Transverse colon (tissue), 4 donors: ENCODE data around the gene CACNA1A. TPM values are rescaled to one million over a fixed set of nuclear protein-coding genes. Genes with fewer than 3 reads are reported as not detected.
A peak's percentile ranks its signal among the peaks of the same experiment; 100 is the strongest.
"Not testable (repeated sequence)": the region's sequence is repeated elsewhere in the genome, so short reads cannot be mapped to it uniquely, and the experiment has no call there.

Experiments used
- DNase-seq: peaks from one replicate; pipeline ENCODE4 v3.0.0-alpha.2; 2019
- H3K27ac ChIP-seq, 4 donors: fragments of 200-600 bp; sonication (generic); 2 replicates each; pipeline ENCODE4 v1.5.1; 2016 to 2018; ENCODE audit warnings: inconsistent platforms in 4 of 4
- H3K27me3 ChIP-seq: fragments of 200-600 bp; sonication (generic); 2 replicates; pipeline ENCODE4 v1.5.1; 2017; ENCODE audit warnings: inconsistent platforms
- H3K36me3 ChIP-seq, 4 donors: fragments of 200-600 bp; sonication (generic); 2 replicates each; pipeline ENCODE4 v1.5.1; 2017 to 2019; ENCODE audit warnings: inconsistent platforms in 4 of 4
- H3K4me1 ChIP-seq, 4 donors: fragments of 200-600 bp; sonication (generic); 2 replicates each; pipeline ENCODE4 v1.5.1; 2017 to 2020; ENCODE audit warnings: inconsistent platforms in 4 of 4
- H3K4me3 ChIP-seq, 4 donors: fragments of 200-600 bp; sonication (generic); 1 replicate in 1 of 4; 2 replicates in 3 of 4; pipeline versions ENCODE4 v1.5.1 to v1.6.1; 2017 to 2019; ENCODE audit warnings: inconsistent platforms in 4 of 4
- H3K9me3 ChIP-seq, 2 donors: fragments of 200-600 bp; sonication (generic); 2 replicates each; pipeline ENCODE4 v1.5.1; 2017 to 2019; ENCODE audit warnings: inconsistent platforms in 2 of 2
- CTCF ChIP-seq, 5 experiments: fragments of 200-600 bp in 3 of 5; fragments of 450-650 bp in 2 of 5; sonication (generic) in 3 of 5; IDR thresholded peaks; 1 replicate in 2 of 5; 2 replicates in 3 of 5; pipeline ENCODE4 v1.5.1; 2016 to 2017; ENCODE audit warnings: antibody characterized with exemption in 5 of 5, inconsistent platforms in 3 of 5, mild to moderate bottlenecking in 2 of 5, moderate library complexity in 1 of 5
- EP300 ChIP-seq: sonication (generic); formaldehyde crosslinking; IDR thresholded peaks from one replicate; pipeline ENCODE4 v1.6.1; 2017; ENCODE audit warnings: antibody characterized with exemption, low read depth
- POLR2A ChIP-seq: fragments of 450-650 bp; IDR thresholded peaks from one replicate; pipeline ENCODE4 v1.6.1; 2016; ENCODE audit warnings: antibody characterized with exemption, mild to moderate bottlenecking, moderate library complexity
- POLR2AphosphoS5 ChIP-seq, 3 donors: sonication (generic); formaldehyde crosslinking; IDR thresholded peaks; one replicate each; pipeline ENCODE4 v1.6.1; 2016; ENCODE audit warnings: antibody characterized with exemption in 3 of 3
- WGBS, 2 donors: methylation state at CpG; one replicate each; pipeline ENCODE4 v1.1.5; 2018; ENCODE audit warnings: low coverage in 1 of 2; 5-methylcytosine and 5-hydroxymethylcytosine counted together
- in situ Hi-C, 4 donors: fragments of 200-750 bp; cut with MboI; loops; one replicate each; pipeline versions ENCODE4 v1.15.0 to v1.15.1; 2017; ENCODE audit warnings: low sequenced_read_pairs in 3 of 4, low pct_ligation_motif_present in 1 of 4, low pct_unique_long_range_greater_than_20kb in 1 of 4
- intact Hi-C: fragments of 100-400 bp; cut with DNase I; formaldehyde crosslinking; loops from one replicate; pipeline ENCODE4 v1.15.1; 2023; ENCODE audit warnings: low total_unique reads
- total RNA-seq, 4 donors: library from RNA; depleted of rRNA; stranded (reverse); fragments of >200 nt; gene quantifications; one replicate each; pipeline ENCODE4 v1.1.0, GENCODE V29; 2016

The CACNA1A gene
- total RNA-seq, 4 donors from 2014 or later, result 2.9 to 15.7 (median 5.2) TPM

DNA sequence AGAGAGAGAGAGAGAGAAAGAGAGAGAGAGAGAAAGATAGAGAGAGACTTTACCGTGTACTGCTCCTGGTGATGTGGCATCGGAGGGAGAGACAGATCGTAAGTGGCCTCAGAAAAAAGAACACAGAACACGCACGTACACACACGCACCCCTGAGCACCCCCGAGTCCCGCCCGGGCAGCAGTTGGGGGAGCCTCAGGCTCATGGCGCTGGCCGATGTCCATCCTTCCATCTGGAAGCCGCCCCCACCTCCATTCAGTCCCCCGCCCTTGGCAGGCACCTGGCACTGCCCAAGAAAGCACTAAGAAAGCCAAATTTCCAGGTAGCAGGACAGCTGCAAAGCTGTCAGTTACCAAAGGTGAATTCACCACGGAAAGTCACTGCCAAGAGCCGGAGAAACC, 239.1 kb downstream of the CACNA1A start:
- H3K27ac ChIP-seq, result no peak overlapping the region
- in situ Hi-C loops, result loop anchor here (10.0 to 25.0 kb wide), 3 partner anchors 155 to 305 kb away; partner anchors contain the start of genes DAND5 (in 1 of the 4), GADD45GIP1 (in 1 of the 4), LYL1 (in 1 of the 4) and NACC1 (in 1 of the 4)
- H3K4me1 ChIP-seq, result no peaks in the 10 kb centered on the region
- H3K9me3 ChIP-seq, result no peaks in the 10 kb centered on the region
- intact Hi-C loops, result no loop called here
- H3K27me3 ChIP-seq, result no peaks in the 10 kb centered on the region
- H3K36me3 ChIP-seq, result no peaks in the 10 kb centered on the region
- TF ChIP-seq POLR2A (no peak), EP300 (no peak), POLR2AphosphoS5 (IDR thresholded peaks at IDR 0.05) (no peak), CTCF (IDR thresholded peaks at IDR 0.05) (no peak)
- 86 to 87% methylated on average over 7 to 15 of the region's 15 CpGs for WGBS, 2 donors
- no peak for DNase-seq
- H3K4me3 ChIP-seq, result no peak overlapping the region

- Histone ChIP-seq H3K36me3 (no peaks in the 10 kb centered on the region), H3K9me3 (no peaks in the 10 kb centered on the region), H3K27ac (no peak overlapping the region), H3K27me3 (no peaks in the 10 kb centered on the region), H3K4me3 (no peak overlapping the region), H3K4me1 (no peaks in the 10 kb centered on the region)
- intact Hi-C loops (loop anchor here (5.0 kb wide), 2 partner anchors 135 to 285 kb away; no protein-coding TSS in a partner anchor), in situ Hi-C loops (loop anchor here (5.0 to 25.0 kb wide), 4 partner anchors 150 to 300 kb away; partner anchors contain the start of genes DAND5 (in 1 of the 4), GADD45GIP1 (in 1 of the 4), LYL1 (in 1 of the 4) and NACC1 (in 1 of the 4))
- no peak for DNase-seq
- no peak for TF ChIP-seq POLR2AphosphoS5 (IDR thresholded peaks at IDR 0.05)
- peak; percentile 57 to 63 (median 60) for TF ChIP-seq CTCF (IDR thresholded peaks at IDR 0.05)
- TF ChIP-seq EP300, result no peak
- WGBS, 2 donors, result 10 to 50% methylated on average over 1 to 8 of the region's 8 CpGs
Observed at GRCh38 chr19:13262450-13262849, 243.8 kb downstream of the CACNA1A start.

DNA sequence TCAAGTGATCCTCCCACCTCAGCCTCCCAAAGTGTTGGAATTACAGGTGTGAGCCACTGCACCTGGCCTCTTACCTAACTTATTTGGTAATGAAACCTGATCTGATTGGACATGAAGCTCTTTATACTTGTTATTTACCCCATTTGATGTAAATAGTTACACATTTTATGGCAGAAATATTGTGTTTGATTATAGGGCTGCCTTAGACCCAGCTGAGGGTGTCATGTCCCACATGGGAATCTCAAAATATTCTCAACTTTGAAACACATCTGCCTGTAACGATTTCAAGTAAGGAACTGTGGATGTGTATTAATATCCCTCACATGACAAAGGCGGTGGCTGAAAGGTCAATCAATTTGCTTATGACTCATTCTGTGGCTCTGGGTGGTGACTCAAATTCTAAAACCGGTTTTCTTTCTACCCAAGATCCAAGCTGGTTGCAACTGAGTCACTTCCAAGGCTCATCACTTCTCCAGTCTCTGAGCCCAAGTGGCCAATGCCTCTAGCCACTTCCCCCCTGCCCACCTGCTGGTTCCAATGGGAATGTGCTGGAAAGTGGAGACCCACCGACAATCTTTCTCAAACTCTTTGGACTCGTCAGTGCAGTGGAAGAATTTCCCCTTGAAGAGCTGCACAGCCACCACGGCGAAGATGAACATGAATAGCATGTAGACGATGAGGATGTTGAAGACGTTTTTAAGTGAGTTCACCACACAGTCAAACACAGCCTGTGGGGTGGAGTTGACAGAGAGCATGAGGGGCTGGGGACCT, 245.2 kb downstream of the CACNA1A start:
- Histone ChIP-seq H3K9me3 (no peaks in the 10 kb centered on the region), H3K36me3 (no peaks in the 10 kb centered on the region), H3K4me3 (no peak overlapping the region), H3K27me3 (no peaks in the 10 kb centered on the region), H3K27ac (no peak overlapping the region), H3K4me1 (no peaks in the 10 kb centered on the region)
- no peak for DNase-seq
- intact Hi-C loops, result loop anchor here (5.0 kb wide), 2 partner anchors 134 to 284 kb away; no protein-coding TSS in a partner anchor
- no peak for TF ChIP-seq POLR2A
- no peak for TF ChIP-seq POLR2AphosphoS5 (IDR thresholded peaks at IDR 0.05)
- no peak for TF ChIP-seq EP300
- no peak for TF ChIP-seq CTCF (IDR thresholded peaks at IDR 0.05)
- WGBS, 2 donors, result 49 to 54% methylated on average over 9 of the region's 9 CpGs
- in situ Hi-C loops, result loop anchor here (5.0 to 25.0 kb wide), 4 partner anchors 149 to 299 kb away; partner anchors contain the start of genes DAND5 (in 1 of the 4), GADD45GIP1 (in 1 of the 4), LYL1 (in 1 of the 4) and NACC1 (in 1 of the 4)

- H3K27me3 ChIP-seq, result peaks cover 14% of the 10 kb centered on the region
- no peaks in the 10 kb centered on the region for H3K36me3 ChIP-seq
- no peak for DNase-seq
- H3K4me1 ChIP-seq, result no peaks in the 10 kb centered on the region
- in situ Hi-C loops (loop anchor here in 3 of 4 donors (10.0 to 25.0 kb wide), 3 partner anchors 62 to 295 kb away; partner anchors contain the start of genes DAND5 (in 1 of the 3), GADD45GIP1 (in 1 of the 3), LYL1 (in 1 of the 3) and NACC1 (in 1 of the 3)), intact Hi-C loops (no loop called here)
- no peak overlapping the region for H3K27ac ChIP-seq
- TF ChIP-seq EP300 (no peak), POLR2AphosphoS5 (IDR thresholded peaks at IDR 0.05) (no peak), POLR2A (no peak), CTCF (IDR thresholded peaks at IDR 0.05) (no peak)
- H3K9me3 ChIP-seq, result no peaks in the 10 kb centered on the region
- WGBS, 2 donors, result 86% methylated on average over 2 of the region's 2 CpGs; no CpG with 5 or more reads in 1 of the 2 donors
- H3K4me3 ChIP-seq, result no peak overlapping the region
Observed at GRCh38 chr19:13256918-13257317, 249.4 kb downstream of the CACNA1A start.

DNA sequence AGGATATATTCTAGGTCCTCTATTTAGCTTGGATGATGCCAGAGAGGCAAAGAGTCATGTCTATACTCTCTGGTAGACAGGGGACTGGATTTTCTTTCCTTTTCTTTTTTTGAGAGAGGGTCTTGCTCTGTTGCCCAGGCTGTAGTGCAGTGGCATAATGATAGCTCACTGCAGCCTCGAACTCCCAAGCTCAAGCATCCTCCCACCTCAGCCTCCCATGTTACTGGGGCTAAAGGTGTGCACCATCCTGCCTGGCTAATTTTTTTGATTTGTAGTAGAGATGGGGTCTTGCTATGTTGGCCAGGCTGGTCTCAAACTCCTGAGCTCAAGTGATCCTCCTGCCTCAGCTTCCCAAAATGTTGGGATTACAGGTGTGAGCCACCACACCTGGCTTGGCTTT, 249.9 kb downstream of the CACNA1A start:
- H3K4me3 ChIP-seq, intact Hi-C loops, H3K27ac ChIP-seq, H3K4me1 ChIP-seq, DNase-seq, H3K36me3 ChIP-seq, H3K9me3 ChIP-seq: not testable (repeated sequence)
- whole genome bisulfite sequencing, 2 donors, result 75 to 80% methylated on average over 1 of the region's 1 CpG
- in situ Hi-C loops, result loop anchor here in 3 of 4 donors (10.0 to 25.0 kb wide), 3 partner anchors 62 to 294 kb away; partner anchors contain the start of genes DAND5 (in 1 of the 3), GADD45GIP1 (in 1 of the 3), LYL1 (in 1 of the 3) and NACC1 (in 1 of the 3)
- H3K27me3 ChIP-seq, result peaks cover 14% of the 10 kb centered on the region
